Thyroid gland (tissue), 4 donors: ENCODE measurements around the gene KRTAP12-3.

ENCODE experiments used
- CTCF ChIP-seq, 6 experiments: fragments of 200-600 bp in 3 of 6; fragments of 450-650 bp in 3 of 6; sonication (generic) in 3 of 6; IDR thresholded peaks; one replicate each; pipeline ENCODE4 v1.5.1; 2016 to 2019; ENCODE audit warnings: antibody characterized with exemption in 6 of 6, mild to moderate bottlenecking in 2 of 6, inconsistent platforms in 1 of 6, moderate library complexity in 1 of 6
- POLR2A ChIP-seq, 2 donors: fragments of 450-650 bp; IDR thresholded peaks; one replicate each; pipeline ENCODE4 v1.6.1; 2017; ENCODE audit warnings: antibody characterized with exemption in 2 of 2, mild to moderate bottlenecking in 2 of 2, moderate library complexity in 1 of 2

GRCh38 chr21:44640761-44641160 lies 17.0 kb upstream of the KRTAP12-3 start:
- TF ChIP-seq CTCF (IDR thresholded peaks at IDR 0.05) (no peak), POLR2A (IDR thresholded peaks at IDR 0.05) (no peak)
